Measurements from ENCODE around the gene ZNF462. TPM values are rescaled to one million over a fixed set of nuclear protein-coding genes. Genes with fewer than 3 reads are reported as not detected.

ZNF462 gene
- total RNA-seq, 2 experiments from 2014 or later, result 0.33 to 0.40 TPM

DNA sequence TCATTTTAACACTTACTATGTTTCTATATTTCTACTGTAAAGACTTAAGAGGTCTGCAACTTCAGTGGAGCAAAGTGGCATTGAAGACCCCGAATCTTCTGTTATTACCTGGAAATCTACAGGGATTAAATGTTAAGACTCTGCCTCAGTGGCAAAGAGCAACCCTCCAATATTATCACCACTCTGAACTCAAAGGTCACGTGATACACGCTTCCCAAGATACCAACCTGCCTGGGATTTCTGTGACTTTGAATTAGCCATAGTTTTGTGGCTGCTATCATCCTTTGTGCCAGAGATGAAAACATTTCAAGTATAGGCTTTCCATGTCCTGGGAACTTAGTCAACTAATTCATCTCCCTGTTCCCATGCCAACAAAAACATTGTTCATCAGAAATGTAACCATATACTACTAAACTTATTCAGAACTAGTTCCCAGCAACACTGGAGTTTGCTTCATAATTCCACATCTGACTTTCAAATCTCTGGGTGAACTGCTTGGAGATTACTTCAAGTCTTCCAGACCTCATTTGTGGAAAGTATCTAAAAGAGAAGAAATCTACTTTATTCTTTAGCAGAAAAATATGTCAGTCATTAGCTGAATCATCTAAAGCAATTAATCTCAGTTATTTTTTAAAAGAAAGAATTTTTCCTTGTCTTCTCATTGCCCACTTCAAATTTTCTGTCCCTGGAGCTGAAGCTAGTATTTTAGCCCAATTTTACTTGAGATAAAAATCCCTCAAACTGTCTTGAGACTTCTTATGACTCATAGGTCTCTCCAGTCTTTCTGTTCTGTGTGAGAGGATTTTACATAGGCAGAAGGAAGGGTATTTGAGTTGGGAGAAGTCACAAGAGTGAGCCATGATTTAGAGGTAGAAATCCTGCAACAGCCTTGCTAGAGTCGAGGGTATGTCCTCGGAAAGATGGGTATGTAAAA, 83.0 kb downstream of the ZNF462 start:
- CTCF ChIA-PET, result no interaction called here
- Mint-ChIP-seq H3K27ac (no peak overlapping the region), H3K4me1 (ENCODE audit: low read depth) (no peaks in the 10 kb centered on the region), H3K36me3 (ENCODE audit: low read depth) (no peaks in the 10 kb centered on the region), H3K9me3 (no peaks in the 10 kb centered on the region), H3K27me3 (ENCODE audit: low read depth) (no peaks in the 10 kb centered on the region), H3K4me3 (no peak overlapping the region)
- intact Hi-C loops (cut with micrococcal nuclease), result no loop called here
- DNase-seq, result no peak

DNA sequence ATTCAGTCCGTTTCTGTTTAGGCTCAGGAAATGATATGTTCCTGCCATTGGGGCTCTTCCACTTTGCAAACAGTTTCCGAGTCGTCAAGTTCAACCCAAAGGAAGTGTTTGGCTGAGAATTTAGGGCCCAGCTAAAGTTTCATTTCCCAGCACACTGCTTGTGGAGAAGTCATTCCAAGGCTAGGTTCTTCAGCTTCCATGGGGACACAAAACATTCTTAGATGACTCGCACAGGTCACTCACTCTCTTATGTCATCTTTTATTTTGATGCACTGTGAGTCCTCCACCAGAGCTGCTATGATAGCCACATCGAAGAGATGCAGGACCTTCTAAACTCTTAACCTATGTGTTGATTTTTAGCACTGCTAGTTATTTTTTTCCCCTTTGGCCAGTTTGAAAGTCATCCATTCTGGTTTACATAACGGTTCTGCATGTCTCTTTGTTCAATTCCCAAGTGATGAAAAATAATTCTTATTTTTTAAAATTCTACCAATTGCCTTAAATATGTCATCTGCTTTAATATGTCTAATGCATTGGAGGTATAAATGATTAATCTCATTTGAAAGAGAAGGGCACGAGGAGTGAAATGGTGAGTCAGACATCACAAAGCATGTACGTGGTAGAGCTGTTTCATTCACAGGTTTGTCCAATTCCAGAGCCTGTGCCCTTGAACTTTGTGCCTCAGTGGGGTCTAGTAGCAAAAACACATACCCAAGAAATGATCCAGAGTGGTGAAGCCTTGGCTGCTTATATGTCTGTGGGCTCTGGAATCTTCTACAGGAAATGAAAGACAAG, 84.3 kb downstream of the ZNF462 start:
- H3K9me3 Mint-ChIP-seq, result no peaks in the 10 kb centered on the region
- intact Hi-C loops (cut with micrococcal nuclease), result no loop called here
- H3K27ac Mint-ChIP-seq, result no peak overlapping the region
- no peak for DNase-seq
- no peaks in the 10 kb centered on the region for H3K27me3 Mint-ChIP-seq (ENCODE audit: low read depth)
- H3K4me1 Mint-ChIP-seq (ENCODE audit: low read depth), result no peaks in the 10 kb centered on the region
- CTCF ChIA-PET, result no interaction called here
- H3K36me3 Mint-ChIP-seq (ENCODE audit: low read depth), result no peaks in the 10 kb centered on the region
- no peak overlapping the region for H3K4me3 Mint-ChIP-seq

DNA sequence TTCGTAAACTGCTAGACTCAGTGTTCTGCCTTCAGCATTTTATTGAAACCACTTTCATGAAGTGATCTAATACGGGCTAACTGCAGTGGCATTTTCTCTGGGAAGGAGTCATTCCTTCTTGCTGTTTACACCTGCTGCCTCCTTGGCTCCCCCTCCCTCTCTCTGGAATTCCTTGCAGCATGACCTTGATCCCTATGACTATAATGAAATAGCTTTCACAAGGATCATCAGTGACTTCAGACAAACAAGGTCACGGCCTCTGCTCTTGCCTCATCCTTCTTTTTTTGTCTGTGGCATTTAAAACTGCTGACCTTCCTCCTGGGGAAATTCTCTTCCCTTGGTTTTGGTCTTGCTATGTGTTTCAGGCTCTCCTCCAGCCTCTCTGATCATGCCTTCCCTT, 90.2 kb downstream of the ZNF462 start:
- Mint-ChIP-seq H3K27ac (no peak overlapping the region), H3K36me3 (ENCODE audit: low read depth) (no peaks in the 10 kb centered on the region), H3K9me3 (no peaks in the 10 kb centered on the region), H3K4me1 (ENCODE audit: low read depth) (no peaks in the 10 kb centered on the region), H3K27me3 (ENCODE audit: low read depth) (peaks cover 2% of the 10 kb centered on the region), H3K4me3 (no peak overlapping the region)
- CTCF ChIA-PET, result no interaction called here
- intact Hi-C loops (cut with micrococcal nuclease), result no loop called here
- no peak for DNase-seq

DNA sequence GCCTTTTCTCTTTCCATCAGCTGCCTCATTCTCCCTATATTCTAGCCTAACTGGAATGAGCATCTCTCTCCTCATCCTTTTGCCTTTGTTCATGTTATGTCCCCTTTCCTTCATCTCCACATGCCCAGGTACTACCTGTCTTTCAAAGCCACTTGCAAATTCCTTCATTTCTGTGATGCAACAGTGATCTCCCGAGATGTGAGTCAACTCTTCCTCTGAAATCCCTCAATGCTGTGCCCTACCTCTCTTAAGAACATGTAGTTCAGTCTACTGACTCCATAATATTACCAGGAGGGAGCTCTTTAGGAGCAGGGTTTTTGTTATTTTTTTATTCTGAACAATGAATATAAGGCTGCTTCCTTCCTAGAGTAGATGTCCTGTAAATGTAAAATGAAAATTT, 91.6 kb downstream of the ZNF462 start:
- CTCF ChIA-PET, result no interaction called here
- peaks cover 2% of the 10 kb centered on the region for H3K27me3 Mint-ChIP-seq (ENCODE audit: low read depth)
- intact Hi-C loops (cut with micrococcal nuclease), result no loop called here
- no peaks in the 10 kb centered on the region for H3K4me1 Mint-ChIP-seq (ENCODE audit: low read depth)
- no peak for DNase-seq
- no peaks in the 10 kb centered on the region for H3K36me3 Mint-ChIP-seq (ENCODE audit: low read depth)
- H3K4me3 Mint-ChIP-seq, result no peak overlapping the region
- no peaks in the 10 kb centered on the region for H3K9me3 Mint-ChIP-seq
- no peak overlapping the region for H3K27ac Mint-ChIP-seq

DNA sequence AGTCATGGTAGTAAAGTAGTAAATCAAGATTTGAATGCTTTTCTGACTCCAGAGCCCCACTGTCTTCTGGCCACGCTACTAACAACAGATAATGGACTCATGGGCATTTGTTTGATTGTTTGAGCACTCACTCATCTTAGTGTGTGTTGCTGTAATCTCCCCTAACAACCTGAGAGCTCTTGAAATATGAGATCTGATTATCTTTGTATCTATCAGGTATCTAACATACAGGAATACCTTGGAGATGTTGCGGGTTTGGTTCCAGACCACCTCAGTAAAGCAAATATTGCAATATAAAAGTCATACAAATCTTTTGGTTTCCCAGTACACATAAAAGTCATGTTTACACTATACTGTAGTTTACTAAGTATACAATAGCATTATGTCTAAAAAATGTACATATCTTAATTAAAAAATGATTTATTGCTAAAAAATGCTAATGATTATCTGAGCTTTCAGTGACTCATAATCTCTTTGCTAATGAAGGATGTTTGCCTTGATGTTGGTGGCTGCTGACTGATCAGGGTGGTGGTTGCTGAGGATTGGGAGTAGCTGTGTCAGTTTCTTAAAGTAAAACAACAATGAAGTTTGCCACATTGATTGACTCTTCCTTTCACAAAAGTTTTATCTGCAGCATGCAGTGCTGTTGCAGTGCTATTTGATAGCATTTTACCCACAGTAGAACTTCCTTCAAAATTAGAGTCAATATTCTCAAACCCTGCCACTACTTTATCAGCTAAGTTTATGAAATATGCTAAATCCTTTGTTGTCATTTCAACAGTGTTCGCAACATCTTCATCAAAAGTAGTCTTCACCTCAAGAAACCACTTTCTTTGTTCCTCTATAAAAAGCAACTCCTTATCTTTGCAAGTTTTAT, 92.2 kb downstream of the ZNF462 start:
- Mint-ChIP-seq H3K36me3 (ENCODE audit: low read depth) (no peaks in the 10 kb centered on the region), H3K27me3 (ENCODE audit: low read depth) (peaks cover 2% of the 10 kb centered on the region), H3K27ac (no peak overlapping the region), H3K4me3 (no peak overlapping the region), H3K9me3 (no peaks in the 10 kb centered on the region), H3K4me1 (ENCODE audit: low read depth) (no peaks in the 10 kb centered on the region)
- DNase-seq, result no peak
- CTCF ChIA-PET, result no interaction called here
- intact Hi-C loops (cut with micrococcal nuclease), result no loop called here

DNA sequence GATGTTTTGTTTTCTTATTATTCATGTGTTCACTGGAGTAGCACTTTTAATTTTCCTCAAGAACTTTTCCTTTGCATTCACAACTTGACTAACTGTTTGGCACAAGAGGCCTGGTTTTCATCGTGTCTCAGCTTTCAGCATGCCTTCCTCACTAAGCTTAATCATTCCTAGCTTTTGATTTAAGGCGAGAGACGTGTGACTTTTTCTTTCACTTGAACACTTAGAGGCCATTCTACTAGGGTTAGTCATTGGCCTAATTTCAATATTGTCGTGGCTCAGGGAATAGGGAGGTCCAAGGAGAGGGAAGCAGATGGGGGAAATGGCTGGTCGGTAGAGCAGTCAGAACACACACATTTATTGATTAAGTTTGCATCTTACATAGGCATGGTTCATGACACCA, 94.0 kb downstream of the ZNF462 start:
- Mint-ChIP-seq H3K27me3 (ENCODE audit: low read depth) (peaks cover 2% of the 10 kb centered on the region), H3K4me1 (ENCODE audit: low read depth) (peaks cover 3% of the 10 kb centered on the region), H3K36me3 (ENCODE audit: low read depth) (no peaks in the 10 kb centered on the region), H3K9me3 (no peaks in the 10 kb centered on the region), H3K4me3 (no peak overlapping the region), H3K27ac (no peak overlapping the region)
- no peak for DNase-seq
- intact Hi-C loops (cut with micrococcal nuclease), result no loop called here
- CTCF ChIA-PET, result interaction anchor here (0.7 kb wide), 1 partner anchor 15 kb away, joined by 3 read pairs; no protein-coding TSS in a partner anchor

DNA sequence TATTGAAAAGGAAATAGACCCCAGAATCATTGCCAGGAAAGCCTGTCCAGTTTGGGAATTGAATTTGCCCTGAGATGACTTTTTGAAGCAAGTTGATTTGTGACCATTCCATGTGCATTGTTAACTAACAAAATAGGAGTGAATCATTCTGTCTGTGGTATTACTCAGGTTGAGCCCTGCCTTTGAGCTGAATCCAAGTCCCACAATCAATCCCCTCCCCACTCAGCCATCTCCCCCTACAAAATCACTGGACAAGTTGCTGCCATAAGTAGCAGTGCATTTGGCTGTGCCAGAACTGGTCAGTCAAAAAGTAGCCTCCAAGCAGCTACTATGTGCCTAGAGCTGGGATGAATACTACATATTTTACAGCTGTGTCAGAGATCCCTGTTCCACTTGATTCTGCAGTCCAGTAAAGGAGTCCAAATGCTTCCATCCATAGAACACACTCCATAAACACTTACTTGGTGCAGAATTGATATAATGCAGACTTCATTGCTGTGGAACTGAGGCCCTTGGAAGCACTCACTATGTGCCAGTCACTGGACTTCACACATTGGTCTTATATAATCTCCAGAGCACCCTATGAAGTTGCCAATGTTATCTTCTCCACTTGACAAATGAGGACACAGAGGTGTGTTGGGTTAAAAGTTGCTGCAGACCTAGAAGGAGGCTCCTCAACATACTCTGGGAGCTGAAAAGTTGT, 96.1 kb downstream of the ZNF462 start:
- CTCF ChIA-PET, result no interaction called here
- no peak for DNase-seq
- intact Hi-C loops (cut with micrococcal nuclease), result no loop called here
- Mint-ChIP-seq H3K27ac (no peak overlapping the region), H3K4me3 (no peak overlapping the region), H3K9me3 (no peaks in the 10 kb centered on the region), H3K36me3 (ENCODE audit: low read depth) (no peaks in the 10 kb centered on the region), H3K27me3 (ENCODE audit: low read depth) (peaks cover 2% of the 10 kb centered on the region), H3K4me1 (ENCODE audit: low read depth) (peaks cover 10% of the 10 kb centered on the region)

DNA sequence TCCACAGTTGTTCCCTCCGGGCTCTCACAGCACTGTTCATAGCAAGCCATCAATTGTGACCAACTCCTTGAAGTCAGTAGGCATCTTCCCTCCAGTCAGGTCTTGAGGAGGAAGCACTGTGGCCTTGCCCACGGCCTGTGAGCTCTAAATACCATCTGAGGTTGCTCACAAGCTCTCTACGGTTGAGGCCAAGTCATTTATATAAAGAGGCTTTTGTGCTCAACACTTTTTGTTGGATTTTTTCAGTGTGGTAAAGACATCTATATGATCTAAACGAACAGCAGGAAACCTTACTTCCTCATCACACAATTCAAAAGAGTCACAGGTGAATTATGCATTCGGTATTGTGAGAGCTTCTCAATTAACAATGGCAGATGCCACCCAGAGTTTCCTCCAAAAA, 97.3 kb downstream of the ZNF462 start:
- peaks cover 20% of the 10 kb centered on the region for H3K4me1 Mint-ChIP-seq (ENCODE audit: low read depth)
- H3K9me3 Mint-ChIP-seq, result no peaks in the 10 kb centered on the region
- intact Hi-C loops (cut with micrococcal nuclease), result loop anchor here (5.0 kb wide), 1 partner anchor 1418 kb away; no protein-coding TSS in a partner anchor
- H3K27me3 Mint-ChIP-seq (ENCODE audit: low read depth), result peaks cover 3% of the 10 kb centered on the region
- no peak for DNase-seq
- H3K4me3 Mint-ChIP-seq, result no peak overlapping the region
- H3K36me3 Mint-ChIP-seq (ENCODE audit: low read depth), result no peaks in the 10 kb centered on the region
- H3K27ac Mint-ChIP-seq, result no peak overlapping the region
- CTCF ChIA-PET, result interaction anchor here (0.6 kb wide), 1 partner anchor 246 kb away, joined by 4 read pairs; no protein-coding TSS in a partner anchor

DNA sequence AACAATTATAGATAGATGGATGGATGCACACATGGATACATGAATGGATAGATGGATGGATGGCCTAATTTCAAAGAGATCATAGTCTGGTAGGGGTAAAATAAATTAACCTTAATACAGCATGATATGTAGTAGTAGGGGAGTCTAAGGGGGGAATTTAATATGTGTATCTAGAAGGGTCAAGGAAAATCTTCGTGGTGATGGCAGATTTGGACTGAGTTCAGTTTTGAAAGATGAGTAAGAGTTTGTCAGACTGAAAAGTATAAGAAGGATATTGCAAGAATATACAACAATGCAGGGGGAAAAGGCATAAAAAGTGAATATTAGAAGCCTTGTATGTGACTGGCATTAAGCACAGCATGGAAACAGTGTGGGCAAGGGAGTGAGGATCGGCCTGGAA, 98.7 kb downstream of the ZNF462 start:
- Mint-ChIP-seq H3K27ac (no peak overlapping the region), H3K4me3 (no peak overlapping the region), H3K4me1 (ENCODE audit: low read depth) (peaks cover 22% of the 10 kb centered on the region), H3K36me3 (ENCODE audit: low read depth) (no peaks in the 10 kb centered on the region), H3K27me3 (ENCODE audit: low read depth) (peaks cover 5% of the 10 kb centered on the region), H3K9me3 (no peaks in the 10 kb centered on the region)
- CTCF ChIA-PET, result no interaction called here
- no peak for DNase-seq
- intact Hi-C loops (cut with micrococcal nuclease), result loop anchor here (5.0 kb wide), 1 partner anchor 1419 kb away; no protein-coding TSS in a partner anchor

DNA sequence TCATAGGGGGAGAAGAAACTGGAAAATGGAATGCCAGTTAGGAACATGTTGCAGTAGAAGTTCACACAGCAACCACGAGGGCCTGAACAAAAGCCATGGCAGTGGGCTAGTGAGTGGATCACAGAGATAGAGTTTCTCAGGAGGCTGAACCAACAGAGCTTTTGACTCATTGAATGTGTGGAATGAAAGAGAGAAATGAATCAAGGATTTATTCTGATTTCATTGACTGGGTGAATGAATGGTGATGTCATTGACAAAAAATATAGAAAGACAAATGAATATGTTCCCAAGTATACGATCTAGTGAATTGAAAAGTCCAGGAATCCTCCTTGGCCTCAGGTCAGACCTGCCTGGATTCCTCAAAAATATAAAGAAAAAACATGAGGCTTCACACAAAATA, 99.2 kb downstream of the ZNF462 start:
- Mint-ChIP-seq H3K4me3 (no peak overlapping the region), H3K27me3 (ENCODE audit: low read depth) (peaks cover 3% of the 10 kb centered on the region), H3K27ac (no peak overlapping the region), H3K9me3 (no peaks in the 10 kb centered on the region), H3K4me1 (ENCODE audit: low read depth) (peaks cover 22% of the 10 kb centered on the region), H3K36me3 (ENCODE audit: low read depth) (no peaks in the 10 kb centered on the region)
- CTCF ChIA-PET, result no interaction called here
- intact Hi-C loops (cut with micrococcal nuclease), result loop anchor here (5.0 kb wide), 1 partner anchor 1420 kb away; no protein-coding TSS in a partner anchor
- no peak for DNase-seq

DNA sequence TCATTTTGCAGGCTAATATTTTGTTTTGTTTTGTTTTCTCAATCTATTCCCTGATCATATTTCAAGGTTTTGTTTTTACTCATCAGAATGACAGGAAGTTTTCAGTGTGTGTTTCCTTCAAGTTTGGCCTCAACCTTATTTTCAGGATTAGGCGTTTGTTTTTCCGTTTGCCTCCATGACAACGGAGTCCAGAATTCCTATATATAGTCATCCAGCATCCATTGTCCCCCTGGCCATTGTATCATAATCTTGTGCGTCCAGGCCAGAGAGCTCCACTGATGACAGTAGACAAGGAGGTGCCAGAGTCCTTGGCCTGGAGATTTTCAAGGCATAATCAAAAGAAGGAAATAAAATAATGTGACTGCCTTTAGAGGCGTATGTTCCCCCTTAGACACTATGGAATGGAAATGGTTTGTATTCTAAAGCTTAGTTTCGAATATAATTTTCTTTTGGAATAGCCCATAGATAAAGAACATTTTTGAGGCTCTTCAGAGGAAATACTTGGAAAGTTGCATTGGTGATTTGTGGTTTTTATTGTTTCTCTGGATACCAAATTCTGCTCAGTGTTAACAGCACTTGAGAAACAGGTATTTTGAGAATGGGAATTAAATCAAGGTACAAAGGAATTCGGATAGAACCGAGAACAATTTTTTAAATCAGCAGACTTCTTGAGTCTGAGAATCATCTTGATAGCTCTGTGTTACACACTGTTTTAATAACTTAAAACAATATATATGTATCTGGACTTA, 99.8 kb downstream of the ZNF462 start:
- peaks cover 22% of the 10 kb centered on the region for H3K4me1 Mint-ChIP-seq (ENCODE audit: low read depth)
- CTCF ChIA-PET, result no interaction called here
- no peaks in the 10 kb centered on the region for H3K9me3 Mint-ChIP-seq
- no peak overlapping the region for H3K27ac Mint-ChIP-seq
- H3K27me3 Mint-ChIP-seq (ENCODE audit: low read depth), result peaks cover 3% of the 10 kb centered on the region
- H3K36me3 Mint-ChIP-seq (ENCODE audit: low read depth), result no peaks in the 10 kb centered on the region
- DNase-seq, result no peak
- H3K4me3 Mint-ChIP-seq, result no peak overlapping the region
- intact Hi-C loops (cut with micrococcal nuclease), result loop anchor here (5.0 kb wide), 1 partner anchor 1420 kb away; no protein-coding TSS in a partner anchor

Data from activated naive CD4-positive, alpha-beta T cell treated with anti-CD3 and anti-CD28 coated beads for 36 hours (primary cell).